ENCODE results near the gene SLC12A4. TPM values are rescaled to one million over a fixed set of nuclear protein-coding genes. Genes with fewer than 3 reads are reported as not detected.

Gene SLC12A4
- total and polyA plus RNA-seq, 2 of the 13 experiments (the other 11 are each of a cell fraction or from before 2014, with no cell fraction given), result 65.1 to 84.3 TPM

GRCh38 chr16:67965668-67966548, 2.5 kb downstream of the SLC12A4 start (continued):
- TF ChIP-seq ZNF34 (CRISPR knock-in tag; IDR thresholded peaks at IDR 0.05; ENCODE audit: borderline replicate concordance) (peak; percentile 4; the same call in 1 of the 2 replicates), ZNF772 (CRISPR knock-in tag; IDR thresholded peaks at IDR 0.05) (peak; percentile 33; the same call in 1 of the 2 replicates), HNRNPL (IDR thresholded peaks at IDR 0.05; ENCODE audit: low read depth, low read length) (no peak), KLF15 (CRISPR knock-in tag; IDR thresholded peaks at IDR 0.05; ENCODE audit: borderline replicate concordance) (no peak), RFXAP (CRISPR knock-in tag; IDR thresholded peaks at IDR 0.05; ENCODE audit: borderline replicate concordance) (0 out of 2 replicates have a peak, but pooled peaks have one; percentile 35), ZNF256 (CRISPR knock-in tag; conservative IDR thresholded peaks at IDR 0.05) (no peak), SAP130 (CRISPR knock-in tag; IDR thresholded peaks at IDR 0.05; ENCODE audit: low read depth) (peak; percentile 27), ZSCAN21 (CRISPR knock-in tag; IDR thresholded peaks at IDR 0.05; ENCODE audit: borderline replicate concordance) (0 out of 2 replicates have a peak, but pooled peaks have one; percentile 25), SP5 (CRISPR knock-in tag; IDR thresholded peaks at IDR 0.05; ENCODE audit: borderline replicate concordance, low read depth) (peak; percentile 75; the same call in 1 of the 2 replicates)

- 90% methylated on average over 6 of the region's 6 CpGs for WGBS (ENCODE audit: low lambda C conversion rate)
- Histone ChIP-seq H4K20me1 (ENCODE audit: insufficient read depth, low read length) (peaks cover 21% of the 10 kb centered on the region), H2AFZ (ENCODE audit: low read length) (no peak overlapping the region), H3K27me3 (ENCODE audit: control insufficient read depth in 1 of 2, insufficient read depth in 2 of 2, low read length in 2 of 2) (no peaks in the 10 kb centered on the region; a peak in 1 of 5 replicates), H3K9ac (ENCODE audit: insufficient read depth, low read depth, low read length) (no peak overlapping the region), H3K27ac (ENCODE audit: extremely low read length, insufficient read depth, low read length) (no peak overlapping the region), H3K79me2 (ENCODE audit: insufficient read depth, low read length) (peaks cover 72% of the 10 kb centered on the region), H3K36me3 (replicated peaks in 1 of 2; ENCODE audit: control insufficient read depth in 1 of 2, insufficient read depth in 2 of 2, low read length in 2 of 2) (peaks cover 28 to 40% of the 10 kb centered on the region in 2 experiments), H3K4me3 (replicated peaks in 1 of 3; ENCODE audit: insufficient read depth in 1 of 3, low read depth in 2 of 3, low read length in 3 of 3) (no peak overlapping the region), H3K9me3 (ENCODE audit: low read length) (no peaks in the 10 kb centered on the region), H3K4me1 (ENCODE audit: insufficient read depth, low read length) (peaks cover 45% of the 10 kb centered on the region), H3K4me2 (ENCODE audit: low read depth, low read length) (peak overlapping the region; percentile 34; the same call in 1 of the 2 replicates)
- POLR2A ChIA-PET, result interaction anchor here (0.5 to 12.9 kb wide), 8 partner anchors 10 to 485 kb away, joined by 3 to 226 read pairs (median 10); partner anchors contain the start of genes LCAT and PSMB10
- no peak for FAIRE-seq
- no peak for DNase-seq (ENCODE audit: low spot score)
- BruUV-seq (replicated peaks), result no TSS peak
- ATAC-seq, result no peak
- CTCF ChIA-PET (ENCODE audit: low intra/inter-chr PET ratio, low total read pairs), result no interaction called here
- in situ Hi-C loops (cut with HindIII; ENCODE audit: extremely low pct_ligation_motif_present, low pct_unique_long_range_greater_than_20kb), result no loop called here
- intact Hi-C loops (cut with micrococcal nuclease; ENCODE audit: unreplicated experiment), result no loop called here
- no peak for TF ChIP-seq PCBP2 (optimal IDR thresholded peaks at IDR 0.05; ENCODE audit: low read depth, low read length, poor library complexity, severe bottlenecking)
- TF ChIP-seq, protein P1, sequence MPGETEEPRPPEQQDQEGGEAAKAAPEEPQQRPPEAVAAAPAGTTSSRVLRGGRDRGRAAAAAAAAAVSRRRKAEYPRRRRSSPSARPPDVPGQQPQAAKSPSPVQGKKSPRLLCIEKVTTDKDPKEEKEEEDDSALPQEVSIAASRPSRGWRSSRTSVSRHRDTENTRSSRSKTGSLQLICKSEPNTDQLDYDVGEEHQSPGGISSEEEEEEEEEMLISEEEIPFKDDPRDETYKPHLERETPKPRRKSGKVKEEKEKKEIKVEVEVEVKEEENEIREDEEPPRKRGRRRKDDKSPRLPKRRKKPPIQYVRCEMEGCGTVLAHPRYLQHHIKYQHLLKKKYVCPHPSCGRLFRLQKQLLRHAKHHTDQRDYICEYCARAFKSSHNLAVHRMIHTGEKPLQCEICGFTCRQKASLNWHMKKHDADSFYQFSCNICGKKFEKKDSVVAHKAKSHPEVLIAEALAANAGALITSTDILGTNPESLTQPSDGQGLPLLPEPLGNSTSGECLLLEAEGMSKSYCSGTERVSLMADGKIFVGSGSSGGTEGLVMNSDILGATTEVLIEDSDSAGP (CRISPR knock-in tag; IDR thresholded peaks at IDR 0.05; ENCODE audit: borderline replicate concordance), result 0 out of 2 replicates have a peak, but pooled peaks have one; percentile 7
- TF ChIP-seq HDAC2 (CRISPR knock-in tag; IDR thresholded peaks at IDR 0.05), result 0 out of 2 replicates have a peak, but pooled peaks have one; percentile 13
- TF ChIP-seq MAFF (IDR thresholded peaks at IDR 0.05; ENCODE audit: low read depth, low read length), result no peak
- 0 out of 2 replicates have a peak, but pooled peaks have one; percentile 42 for TF ChIP-seq PRMT3 (CRISPR knock-in tag; IDR thresholded peaks at IDR 0.05; ENCODE audit: borderline replicate concordance, low read depth)
- peak; percentile 23 to 53; a peak in 2 of 4 replicates for TF ChIP-seq POLR2A (IDR thresholded peaks at IDR 0.05; ENCODE audit: insufficient read depth in 1 of 2, low read depth in 2 of 2, low read length in 2 of 2)
- TF ChIP-seq TBX2 (CRISPR knock-in tag; IDR thresholded peaks at IDR 0.05; ENCODE audit: borderline replicate concordance), result 0 out of 2 replicates have a peak, but pooled peaks have one; percentile 10
- TF ChIP-seq ZNF501 (CRISPR knock-in tag; IDR thresholded peaks at IDR 0.05), result peak; percentile 57; the same call in 1 of the 2 replicates
- no peak for TF ChIP-seq ZNF30 (CRISPR knock-in tag; IDR thresholded peaks at IDR 0.05)
- TF ChIP-seq JARID2 (CRISPR knock-in tag; IDR thresholded peaks at IDR 0.05; ENCODE audit: insufficient replicate concordance), result no peak
- peak; percentile 67 for TF ChIP-seq RFX5 (IDR thresholded peaks at IDR 0.05; ENCODE audit: low read depth, low read length)
- TF ChIP-seq RBM22 (optimal IDR thresholded peaks at IDR 0.05; ENCODE audit: low read length), result peak; percentile 57
Measured at GRCh38 chr16:67964477-67965131, 3.8 kb downstream of the SLC12A4 start.
